ENCODE data around the gene RGL2.

RGL2 gene

GRCh38 chr6:33318426-33319073 is 19.8 kb upstream of the RGL2 start:
- peak overlapping the region; percentile 73 for H3K4me3 ChIP-seq (replicated peaks; ENCODE audit: low read depth, low read length)
- DNase-seq (ENCODE audit: extremely low read depth, insufficient read length), result no peak
- peaks cover 25% of the 10 kb centered on the region for H3K36me3 ChIP-seq (ENCODE audit: control insufficient read depth, insufficient read depth, low read length)
- TF ChIP-seq CTCF (IDR thresholded peaks at IDR 0.05; ENCODE audit: insufficient read depth, low read length, poor library complexity, severe bottlenecking), result no peak
- no peaks in the 10 kb centered on the region for H3K27me3 ChIP-seq (replicated peaks; ENCODE audit: control insufficient read depth, insufficient read depth, low read length)

- peak within 1 kb of the TSS; percentile 73 for H3K4me3 ChIP-seq (replicated peaks; ENCODE audit: low read depth, low read length)
- no peaks in the 10 kb centered on the region for H3K27me3 ChIP-seq (replicated peaks; ENCODE audit: control insufficient read depth, insufficient read depth, low read length)
- TF ChIP-seq CTCF (IDR thresholded peaks at IDR 0.05; ENCODE audit: insufficient read depth, low read length, poor library complexity, severe bottlenecking), result no peak
- H3K36me3 ChIP-seq (ENCODE audit: control insufficient read depth, insufficient read depth, low read length), result peaks cover 25% of the 10 kb centered on the region
- peak; percentile 93 for DNase-seq (ENCODE audit: extremely low read depth, insufficient read length)
These were observed 19.1 kb upstream of the RGL2 start, which contains the start of gene ZBTB22 for GRCh38 chr6:33317669-33318425. Gene ZBTB22 (minus strand): TSS chr6:33317744. CDS start chr6:33316916, 828 bp downstream.

GRCh38 chr6:33317419-33317668 is 18.6 kb upstream of the RGL2 start:
- H3K27me3 ChIP-seq (replicated peaks; ENCODE audit: control insufficient read depth, insufficient read depth, low read length), result no peaks in the 10 kb centered on the region
- TF ChIP-seq CTCF (IDR thresholded peaks at IDR 0.05; ENCODE audit: insufficient read depth, low read length, poor library complexity, severe bottlenecking), result no peak
- peaks cover 25% of the 10 kb centered on the region for H3K36me3 ChIP-seq (ENCODE audit: control insufficient read depth, insufficient read depth, low read length)
- peak overlapping the region; percentile 73 for H3K4me3 ChIP-seq (replicated peaks; ENCODE audit: low read depth, low read length)
- no peak for DNase-seq (ENCODE audit: extremely low read depth, insufficient read length)

DNA sequence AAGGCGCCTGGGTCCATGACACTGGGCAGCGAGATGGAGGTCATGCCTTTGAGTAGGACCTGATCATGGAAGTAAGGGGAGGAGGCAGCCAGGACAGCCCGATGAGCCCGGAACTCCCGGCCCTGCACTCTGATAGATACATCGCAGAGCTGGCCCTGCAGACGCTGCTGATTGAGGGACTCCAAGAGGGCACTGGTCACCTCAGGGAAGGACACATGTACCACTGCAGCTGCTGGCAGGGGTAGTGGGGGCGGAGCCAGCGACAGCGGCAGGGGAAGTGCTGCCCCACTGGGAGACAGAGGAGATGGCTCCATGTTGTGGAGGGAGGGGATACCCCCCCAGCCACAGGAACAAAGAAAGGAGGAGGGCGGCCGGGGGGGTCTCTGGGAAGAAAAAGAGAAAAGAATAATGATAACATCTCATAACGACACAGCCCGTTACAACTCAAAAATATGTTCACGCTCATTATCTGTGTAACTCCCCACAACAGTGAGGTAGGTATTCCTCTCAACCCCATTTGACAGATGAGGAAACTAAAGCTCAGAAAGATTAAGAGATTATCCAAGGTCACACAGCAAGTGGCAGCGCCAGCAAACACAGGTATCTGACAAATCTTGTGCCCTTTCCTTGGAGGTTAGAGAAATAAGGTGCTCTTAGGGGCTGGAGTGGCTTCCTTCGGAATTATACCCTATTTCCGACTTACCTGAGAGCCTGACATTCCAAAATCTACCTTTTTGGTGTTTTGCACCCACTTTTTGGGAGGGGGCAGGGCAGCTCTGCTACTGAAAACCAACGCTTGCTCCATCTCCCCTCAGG is 18.1 kb upstream of the RGL2 start:
- TF ChIP-seq CTCF (IDR thresholded peaks at IDR 0.05; ENCODE audit: insufficient read depth, low read length, poor library complexity, severe bottlenecking), result no peak
- peaks cover 25% of the 10 kb centered on the region for H3K36me3 ChIP-seq (ENCODE audit: control insufficient read depth, insufficient read depth, low read length)
- no peaks in the 10 kb centered on the region for H3K27me3 ChIP-seq (replicated peaks; ENCODE audit: control insufficient read depth, insufficient read depth, low read length)
- H3K4me3 ChIP-seq (replicated peaks; ENCODE audit: low read depth, low read length), result peak overlapping the region; percentile 73
- DNase-seq (ENCODE audit: extremely low read depth, insufficient read length), result no peak

DNA sequence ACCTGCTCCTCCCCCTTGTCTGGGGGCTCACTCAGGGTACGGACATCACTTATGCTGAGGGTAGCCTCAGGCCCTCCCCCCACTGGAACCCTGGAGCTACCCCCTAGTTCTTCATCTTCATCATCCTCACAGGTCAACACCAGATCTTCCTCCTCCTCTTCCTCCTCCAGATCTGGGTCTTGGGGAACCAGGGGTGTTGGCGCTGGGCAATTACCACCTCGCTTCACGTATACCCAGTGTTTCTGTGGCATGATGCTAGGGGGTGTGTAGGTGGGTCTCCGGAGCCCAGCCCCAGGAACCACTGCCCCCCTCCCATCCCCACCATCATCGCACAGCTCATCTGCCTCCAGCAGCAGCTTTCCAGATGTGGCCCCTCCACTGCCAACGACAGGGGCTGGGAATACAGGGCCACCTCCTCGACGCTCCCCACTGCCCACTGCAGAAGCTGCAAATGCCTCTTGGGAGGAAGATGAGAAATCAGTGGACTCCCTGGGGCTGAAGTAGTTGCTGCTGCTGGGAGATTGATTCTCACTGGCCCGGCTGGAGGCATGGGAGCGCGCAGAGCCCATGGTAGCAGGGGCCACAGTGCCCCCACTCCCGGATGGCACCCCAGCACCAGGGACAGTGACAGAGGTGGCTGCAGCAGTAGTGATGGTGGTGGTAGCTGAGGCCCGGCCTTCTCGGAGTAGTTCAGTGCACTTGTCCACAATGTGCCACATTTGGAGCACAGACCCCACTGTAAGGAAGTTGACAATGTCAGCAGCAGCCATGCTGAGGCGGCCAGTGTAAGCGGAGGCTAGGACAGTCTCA is 17.3 kb upstream of the RGL2 start:
- H3K27me3 ChIP-seq (replicated peaks; ENCODE audit: control insufficient read depth, insufficient read depth, low read length), result no peaks in the 10 kb centered on the region
- no peak for TF ChIP-seq CTCF (IDR thresholded peaks at IDR 0.05; ENCODE audit: insufficient read depth, low read length, poor library complexity, severe bottlenecking)
- no peak for DNase-seq (ENCODE audit: extremely low read depth, insufficient read length)
- H3K4me3 ChIP-seq (replicated peaks; ENCODE audit: low read depth, low read length), result no peak overlapping the region
- peaks cover 24% of the 10 kb centered on the region for H3K36me3 ChIP-seq (ENCODE audit: control insufficient read depth, insufficient read depth, low read length)
